ENCODE data around the gene ZBTB11.

ZBTB11 gene

DNA sequence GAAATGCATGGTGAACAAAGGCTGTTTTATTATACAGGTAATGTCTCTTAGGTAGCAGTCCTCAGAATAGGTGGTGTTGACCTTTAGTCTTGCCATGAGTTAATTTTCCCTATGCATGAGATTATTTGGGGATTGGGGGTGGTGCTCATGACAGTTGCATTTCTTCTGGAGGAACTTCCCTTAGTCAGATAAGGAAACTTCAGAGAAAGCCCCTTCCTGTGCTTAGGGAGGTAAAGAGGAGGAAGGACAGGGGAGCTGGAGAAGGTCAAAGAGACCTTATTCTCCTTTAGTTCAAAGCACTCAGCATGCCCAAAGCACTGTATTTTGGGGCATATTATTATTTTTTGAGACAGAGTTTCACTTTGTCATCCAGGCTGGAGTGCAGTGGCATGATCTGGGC is 47.7 kb downstream of the ZBTB11 start:
- H3K79me2 ChIP-seq, result no peaks in the 10 kb centered on the region
- TF ChIP-seq, protein P1, sequence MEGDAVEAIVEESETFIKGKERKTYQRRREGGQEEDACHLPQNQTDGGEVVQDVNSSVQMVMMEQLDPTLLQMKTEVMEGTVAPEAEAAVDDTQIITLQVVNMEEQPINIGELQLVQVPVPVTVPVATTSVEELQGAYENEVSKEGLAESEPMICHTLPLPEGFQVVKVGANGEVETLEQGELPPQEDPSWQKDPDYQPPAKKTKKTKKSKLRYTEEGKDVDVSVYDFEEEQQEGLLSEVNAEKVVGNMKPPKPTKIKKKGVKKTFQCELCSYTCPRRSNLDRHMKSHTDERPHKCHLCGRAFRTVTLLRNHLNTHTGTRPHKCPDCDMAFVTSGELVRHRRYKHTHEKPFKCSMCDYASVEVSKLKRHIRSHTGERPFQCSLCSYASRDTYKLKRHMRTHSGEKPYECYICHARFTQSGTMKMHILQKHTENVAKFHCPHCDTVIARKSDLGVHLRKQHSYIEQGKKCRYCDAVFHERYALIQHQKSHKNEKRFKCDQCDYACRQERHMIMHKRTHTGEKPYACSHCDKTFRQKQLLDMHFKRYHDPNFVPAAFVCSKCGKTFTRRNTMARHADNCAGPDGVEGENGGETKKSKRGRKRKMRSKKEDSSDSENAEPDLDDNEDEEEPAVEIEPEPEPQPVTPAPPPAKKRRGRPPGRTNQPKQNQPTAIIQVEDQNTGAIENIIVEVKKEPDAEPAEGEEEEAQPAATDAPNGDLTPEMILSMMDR (IDR thresholded peaks at IDR 0.05), result no peak
- no peak overlapping the region for H2AFZ ChIP-seq
- no peaks in the 10 kb centered on the region for H3K4me1 ChIP-seq
- no peak overlapping the region for H3K4me2 ChIP-seq (ENCODE audit: low read length)
- H3K4me3 ChIP-seq (ENCODE audit: low read depth, low read length), result no peak overlapping the region
- no peak overlapping the region for H3K27ac ChIP-seq
- no peaks in the 10 kb centered on the region for H3K27me3 ChIP-seq (ENCODE audit: control insufficient read depth, insufficient read depth, low read length)
- H3K9ac ChIP-seq, result no peak overlapping the region
- H3K36me3 ChIP-seq (ENCODE audit: control insufficient read depth, insufficient read depth, low read length), result no peaks in the 10 kb centered on the region
- no peaks in the 10 kb centered on the region for H3K9me3 ChIP-seq (ENCODE audit: control insufficient read depth, low read length)

DNA sequence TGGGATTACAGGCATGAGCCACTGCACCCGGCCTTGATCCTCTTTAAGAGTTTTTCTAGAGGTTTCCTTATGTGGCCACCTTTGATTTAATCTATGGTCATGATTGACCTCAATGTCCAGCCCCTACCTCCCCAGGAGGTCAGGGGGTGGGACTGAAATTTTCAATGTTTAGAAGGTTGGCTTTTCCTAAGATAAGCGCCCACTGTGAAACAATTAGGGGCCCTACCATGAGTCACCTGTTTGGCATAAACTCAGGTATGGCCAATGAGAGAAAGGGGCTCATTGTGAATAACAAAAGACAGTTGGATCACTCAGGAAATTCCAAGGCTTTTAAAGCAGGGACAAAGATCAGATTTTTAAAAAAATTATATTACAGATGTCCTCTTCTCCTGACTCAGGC is 51.1 kb downstream of the ZBTB11 start:
- no peaks in the 10 kb centered on the region for H3K36me3 ChIP-seq (ENCODE audit: control insufficient read depth, insufficient read depth, low read length)
- no peaks in the 10 kb centered on the region for H3K79me2 ChIP-seq
- H3K4me2 ChIP-seq (ENCODE audit: low read length), result no peak overlapping the region
- no peak overlapping the region for H3K27ac ChIP-seq
- no peak overlapping the region for H2AFZ ChIP-seq
- TF ChIP-seq, protein P1 (IDR thresholded peaks at IDR 0.05), result no peak
- H3K9me3 ChIP-seq (ENCODE audit: control insufficient read depth, low read length), result no peaks in the 10 kb centered on the region
- H3K9ac ChIP-seq, result no peak overlapping the region
- no peaks in the 10 kb centered on the region for H3K4me1 ChIP-seq
- H3K27me3 ChIP-seq (ENCODE audit: control insufficient read depth, insufficient read depth, low read length), result no peaks in the 10 kb centered on the region
- H3K4me3 ChIP-seq (ENCODE audit: low read depth, low read length), result no peak overlapping the region

DNA sequence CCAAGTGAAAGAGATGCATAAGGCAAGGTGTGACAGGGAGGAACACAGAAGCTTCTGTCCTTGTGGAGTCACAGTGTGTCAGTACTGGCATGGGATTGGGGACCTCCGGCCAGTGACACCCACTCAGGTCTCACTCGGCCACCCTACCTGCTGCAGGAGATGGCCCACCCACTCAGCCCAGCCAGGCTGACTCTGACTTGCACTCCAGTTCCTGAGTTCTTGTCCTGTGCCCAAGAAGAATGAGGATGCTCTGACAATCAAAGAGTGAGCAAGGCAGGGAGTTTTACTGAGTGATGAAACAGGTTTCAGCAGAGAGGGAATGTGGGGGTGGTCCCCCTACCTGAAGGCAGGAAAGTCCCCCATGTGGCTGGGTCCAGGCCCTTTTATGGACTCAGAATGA is 52.1 kb downstream of the ZBTB11 start:
- Histone ChIP-seq H3K27ac (no peak overlapping the region), H3K9ac (no peak overlapping the region), H3K27me3 (ENCODE audit: control insufficient read depth, insufficient read depth, low read length) (no peaks in the 10 kb centered on the region), H3K79me2 (no peaks in the 10 kb centered on the region), H2AFZ (no peak overlapping the region), H3K4me1 (no peaks in the 10 kb centered on the region), H3K36me3 (ENCODE audit: control insufficient read depth, insufficient read depth, low read length) (no peaks in the 10 kb centered on the region), H3K4me2 (ENCODE audit: low read length) (no peak overlapping the region), H3K4me3 (ENCODE audit: low read depth, low read length) (no peak overlapping the region), H3K9me3 (ENCODE audit: control insufficient read depth, low read length) (no peaks in the 10 kb centered on the region)
- TF ChIP-seq, protein P1 (IDR thresholded peaks at IDR 0.05), result no peak

DNA sequence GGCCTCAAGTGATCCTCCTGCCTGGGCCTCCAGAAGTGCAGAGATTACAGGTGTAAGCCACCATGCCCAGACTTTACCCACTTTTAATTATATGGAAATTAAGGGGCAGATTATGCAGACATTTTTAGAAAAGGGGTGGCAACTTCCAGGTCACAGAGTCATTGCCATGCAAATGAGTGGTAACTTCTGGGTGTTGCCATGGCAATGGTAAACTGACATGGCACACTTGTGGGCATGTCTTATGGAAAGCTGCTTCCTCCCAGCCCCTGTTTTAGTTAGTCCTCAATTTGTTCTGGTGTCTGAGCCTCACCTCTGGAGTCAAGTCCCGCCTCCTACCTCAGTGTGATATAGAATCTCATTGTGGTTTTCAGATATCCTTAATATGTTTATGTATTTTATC is 53.3 kb downstream of the ZBTB11 start:
- Histone ChIP-seq H3K79me2 (no peaks in the 10 kb centered on the region), H3K27ac (no peak overlapping the region), H3K9me3 (ENCODE audit: control insufficient read depth, low read length) (no peaks in the 10 kb centered on the region), H3K4me2 (ENCODE audit: low read length) (no peak overlapping the region), H3K9ac (no peak overlapping the region), H3K4me1 (no peaks in the 10 kb centered on the region), H2AFZ (no peak overlapping the region), H3K27me3 (ENCODE audit: control insufficient read depth, insufficient read depth, low read length) (no peaks in the 10 kb centered on the region), H3K36me3 (ENCODE audit: control insufficient read depth, insufficient read depth, low read length) (no peaks in the 10 kb centered on the region), H3K4me3 (ENCODE audit: low read depth, low read length) (no peak overlapping the region)
- TF ChIP-seq, protein P1 (IDR thresholded peaks at IDR 0.05), result no peak

DNA sequence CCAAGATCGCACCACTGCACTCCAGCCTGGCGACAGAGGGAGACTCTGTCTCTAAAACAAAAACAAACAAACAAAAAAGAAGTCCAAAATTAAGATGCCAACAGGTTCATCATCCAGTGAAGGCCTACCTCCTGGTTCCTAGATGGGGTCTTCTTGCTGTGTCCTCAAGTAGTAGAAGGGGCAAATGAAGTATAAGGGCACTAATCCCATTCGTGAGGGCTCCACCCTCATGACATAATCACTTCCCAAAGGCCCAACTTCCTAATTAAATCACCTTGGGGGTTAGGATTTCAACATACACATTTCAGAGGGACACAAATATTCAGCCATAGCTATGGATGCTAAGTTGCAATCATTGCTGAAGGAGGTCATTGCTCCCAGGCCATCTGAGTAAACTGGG is 57.2 kb downstream of the ZBTB11 start:
- H3K4me3 ChIP-seq (ENCODE audit: low read depth, low read length), result no peak overlapping the region
- no peak overlapping the region for H3K9ac ChIP-seq
- H3K4me2 ChIP-seq (ENCODE audit: low read length), result no peak overlapping the region
- H2AFZ ChIP-seq, result no peak overlapping the region
- H3K9me3 ChIP-seq (ENCODE audit: control insufficient read depth, low read length), result no peaks in the 10 kb centered on the region
- H3K27ac ChIP-seq, result no peak overlapping the region
- H3K4me1 ChIP-seq, result no peaks in the 10 kb centered on the region
- no peaks in the 10 kb centered on the region for H3K27me3 ChIP-seq (ENCODE audit: control insufficient read depth, insufficient read depth, low read length)
- no peaks in the 10 kb centered on the region for H3K36me3 ChIP-seq (ENCODE audit: control insufficient read depth, insufficient read depth, low read length)
- TF ChIP-seq, protein P1 (IDR thresholded peaks at IDR 0.05), result no peak
- no peaks in the 10 kb centered on the region for H3K79me2 ChIP-seq
